OCI-LY3 (cell line): Measurements from ENCODE around the gene LENG8.

Experiments
- EZH2phosphoT487 ChIP-seq: fragments of 200-600 bp; shearing (Covaris generic); IDR thresholded peaks from 2 replicates; pipeline ENCODE4 v1.6.1; 2018; ENCODE audit warnings: antibody characterized with exemption, mixed run types, low read depth
- TF ChIP-seq, protein P1 (sequence below): fragments of 200-600, 300-600 bp; sonication (generic); IDR thresholded peaks from 2 replicates; pipeline ENCODE4 v1.5.1; 2014; ENCODE audit warnings: antibody characterized with exemption, low read length, low read depth

DNA sequence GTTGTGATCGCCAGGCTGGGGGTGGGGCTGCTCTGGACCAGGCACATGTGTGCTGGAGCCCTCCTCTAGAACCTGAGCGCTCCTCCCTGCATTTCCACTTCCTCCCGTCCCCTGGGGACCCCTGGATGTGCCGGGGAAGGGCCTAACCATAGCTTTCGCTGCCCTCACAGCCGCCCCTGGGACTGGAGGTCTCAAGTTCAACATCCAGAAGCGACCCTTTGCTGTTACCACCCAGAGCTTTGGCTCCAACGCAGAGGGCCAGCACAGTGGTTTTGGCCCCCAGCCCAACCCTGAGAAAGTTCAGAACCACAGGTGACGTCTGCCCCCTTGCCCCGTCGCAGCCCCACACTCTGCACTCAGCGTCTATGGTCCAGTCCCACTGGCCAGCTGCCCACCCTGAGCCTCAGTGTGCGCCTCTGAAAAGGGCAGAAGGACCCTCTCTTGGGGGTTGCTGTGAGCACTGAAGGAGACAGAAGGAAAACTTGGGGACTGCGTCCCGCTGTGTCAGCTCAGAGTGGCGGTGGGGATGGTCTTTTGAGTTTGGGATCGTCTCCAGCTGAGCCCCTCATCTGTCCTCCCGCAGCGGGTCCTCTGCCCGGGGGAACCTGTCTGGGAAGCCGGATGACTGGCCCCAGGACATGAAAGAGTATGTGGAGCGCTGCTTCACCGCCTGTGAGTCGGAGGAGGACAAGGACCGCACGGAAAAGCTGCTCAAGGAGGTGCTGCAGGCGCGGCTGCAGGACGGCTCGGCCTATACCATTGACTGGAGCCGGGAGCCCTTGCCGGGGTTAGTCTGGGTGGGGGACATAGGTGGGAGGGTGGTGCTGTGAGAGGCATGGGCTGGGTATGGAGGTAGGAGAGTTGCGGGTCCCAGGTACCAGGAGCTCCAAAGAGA is 6.0 kb downstream of the LENG8 start:
- TF ChIP-seq, protein P1, sequence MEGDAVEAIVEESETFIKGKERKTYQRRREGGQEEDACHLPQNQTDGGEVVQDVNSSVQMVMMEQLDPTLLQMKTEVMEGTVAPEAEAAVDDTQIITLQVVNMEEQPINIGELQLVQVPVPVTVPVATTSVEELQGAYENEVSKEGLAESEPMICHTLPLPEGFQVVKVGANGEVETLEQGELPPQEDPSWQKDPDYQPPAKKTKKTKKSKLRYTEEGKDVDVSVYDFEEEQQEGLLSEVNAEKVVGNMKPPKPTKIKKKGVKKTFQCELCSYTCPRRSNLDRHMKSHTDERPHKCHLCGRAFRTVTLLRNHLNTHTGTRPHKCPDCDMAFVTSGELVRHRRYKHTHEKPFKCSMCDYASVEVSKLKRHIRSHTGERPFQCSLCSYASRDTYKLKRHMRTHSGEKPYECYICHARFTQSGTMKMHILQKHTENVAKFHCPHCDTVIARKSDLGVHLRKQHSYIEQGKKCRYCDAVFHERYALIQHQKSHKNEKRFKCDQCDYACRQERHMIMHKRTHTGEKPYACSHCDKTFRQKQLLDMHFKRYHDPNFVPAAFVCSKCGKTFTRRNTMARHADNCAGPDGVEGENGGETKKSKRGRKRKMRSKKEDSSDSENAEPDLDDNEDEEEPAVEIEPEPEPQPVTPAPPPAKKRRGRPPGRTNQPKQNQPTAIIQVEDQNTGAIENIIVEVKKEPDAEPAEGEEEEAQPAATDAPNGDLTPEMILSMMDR, result no peak
- TF ChIP-seq EZH2phosphoT487, result no peak
